T-helper 9 cell (primary cell): Measurements from ENCODE around the gene HSF2BP.
"Not testable (repeated sequence)": the region's sequence is repeated elsewhere in the genome, so short reads cannot be mapped to it uniquely, and the experiment has no call there.

Source experiments
- DNase-seq: peaks from one replicate; pipeline ENCODE4 v3.0.0-alpha.2; 2020

Gene HSF2BP

DNA sequence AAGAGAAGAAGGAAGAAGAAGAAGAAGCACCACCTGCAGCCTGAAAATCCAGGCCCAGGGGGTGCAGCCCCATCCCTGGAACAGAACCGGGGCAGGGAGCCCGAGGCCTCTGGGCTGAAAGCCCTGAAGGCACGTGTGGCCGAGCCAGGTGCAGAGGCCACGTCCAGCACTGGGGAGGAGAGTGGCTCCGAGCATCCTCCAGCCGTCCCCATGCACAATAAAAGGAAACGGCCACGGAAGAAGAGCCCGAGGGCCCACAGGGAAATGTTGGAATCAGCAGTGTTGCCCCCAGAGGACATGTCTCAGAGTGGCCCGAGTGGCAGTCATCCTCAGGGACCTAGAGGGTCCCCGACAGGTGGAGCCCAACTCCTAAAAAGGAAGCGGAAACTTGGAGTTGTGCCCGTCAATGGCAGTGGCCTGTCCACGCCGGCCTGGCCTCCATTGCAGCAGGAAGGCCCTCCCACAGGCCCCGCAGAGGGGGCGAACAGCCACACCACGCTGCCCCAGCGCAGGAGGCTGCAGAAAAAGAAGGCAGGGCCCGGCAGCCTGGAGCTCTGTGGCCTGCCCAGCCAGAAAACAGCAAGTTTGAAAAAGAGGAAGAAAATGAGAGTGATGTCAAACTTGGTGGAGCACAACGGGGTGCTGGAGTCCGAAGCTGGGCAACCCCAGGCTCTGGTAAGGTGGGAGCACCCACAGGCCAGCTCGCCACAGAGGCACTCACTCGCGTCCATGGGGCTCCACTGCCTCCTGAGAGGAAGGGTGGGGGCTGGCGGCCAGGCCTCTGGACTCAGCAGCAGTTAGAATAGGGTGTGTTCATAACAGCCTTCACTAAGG is 28.5 kb upstream of the HSF2BP start:
- DNase-seq, result no peak

DNA sequence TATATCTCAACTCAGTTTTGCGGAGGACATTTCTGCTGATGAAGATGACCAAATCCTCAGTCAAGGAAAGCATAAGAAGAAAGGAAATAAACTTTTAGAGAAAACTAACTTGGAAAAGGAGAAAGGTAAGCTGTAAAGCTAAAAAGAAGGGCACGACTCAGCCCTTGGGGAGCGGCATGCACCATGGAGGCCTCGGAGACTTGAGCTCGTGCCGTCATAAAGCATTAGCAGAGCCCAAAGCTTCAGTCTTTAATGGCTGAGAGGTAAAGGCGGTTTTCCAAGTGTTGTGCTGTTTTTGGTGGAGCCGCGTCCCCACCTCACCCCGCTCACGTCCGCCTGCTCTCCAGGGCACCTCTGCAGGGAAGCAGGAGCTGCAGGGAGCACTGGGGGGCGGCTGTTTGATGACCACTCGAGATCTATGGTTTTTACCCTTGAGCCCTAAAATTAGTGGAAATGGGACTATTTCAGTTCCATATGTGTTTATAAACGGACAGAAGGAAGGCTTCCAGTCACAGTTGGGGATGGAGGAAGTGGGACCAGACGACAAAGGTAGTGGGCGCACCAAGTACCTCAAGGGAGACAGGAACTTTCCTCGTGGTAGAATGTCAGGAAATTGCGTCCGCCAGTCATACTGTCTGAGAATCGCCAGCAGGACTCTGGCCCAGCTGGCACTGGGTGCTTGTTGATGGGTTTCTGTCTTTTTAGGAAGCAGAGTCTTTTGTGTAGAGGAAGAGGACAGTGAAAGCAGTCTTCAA is 27.7 kb upstream of the HSF2BP start:
- DNase-seq, result no peak

DNA sequence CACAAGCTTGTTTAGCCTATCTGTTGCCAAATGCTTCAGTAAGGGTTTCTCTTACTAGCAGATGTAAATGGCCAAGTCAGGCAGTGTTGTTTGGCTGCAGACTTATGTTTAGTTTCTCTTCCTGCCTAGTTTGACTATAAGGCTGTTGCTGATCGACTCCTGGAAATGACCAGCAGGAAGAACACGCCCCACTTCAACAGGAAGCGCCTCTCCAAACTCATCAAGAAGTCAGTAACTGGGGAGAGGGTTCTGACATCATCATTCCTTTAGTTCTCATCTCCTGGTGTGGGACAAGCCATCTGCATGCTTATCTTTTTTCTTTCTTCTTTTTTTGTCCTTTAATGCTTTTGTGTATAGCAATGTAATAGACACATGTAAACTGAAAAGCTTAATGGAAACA is 25.1 kb upstream of the HSF2BP start:
- no peak for DNase-seq

DNA sequence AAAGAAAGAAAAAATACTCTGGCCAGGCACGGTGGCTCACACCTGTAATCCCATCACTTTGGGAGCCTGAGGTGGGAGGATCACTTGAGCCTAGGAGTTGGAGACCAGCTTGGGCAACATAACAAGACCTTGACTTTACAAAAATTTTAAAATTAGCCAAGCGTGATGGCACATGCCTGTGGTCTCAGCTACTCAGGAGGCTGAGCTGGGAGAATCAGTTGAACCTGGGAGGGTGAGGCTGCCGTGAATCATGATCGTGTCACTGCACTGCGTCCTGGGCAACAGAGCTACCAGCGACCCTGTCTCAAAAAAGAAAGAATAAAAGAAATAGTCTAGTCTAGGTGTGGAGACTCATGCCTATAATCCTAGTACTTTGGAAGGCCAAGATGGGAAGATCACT is 22.4 kb upstream of the HSF2BP start:
- no peak for DNase-seq

DNA sequence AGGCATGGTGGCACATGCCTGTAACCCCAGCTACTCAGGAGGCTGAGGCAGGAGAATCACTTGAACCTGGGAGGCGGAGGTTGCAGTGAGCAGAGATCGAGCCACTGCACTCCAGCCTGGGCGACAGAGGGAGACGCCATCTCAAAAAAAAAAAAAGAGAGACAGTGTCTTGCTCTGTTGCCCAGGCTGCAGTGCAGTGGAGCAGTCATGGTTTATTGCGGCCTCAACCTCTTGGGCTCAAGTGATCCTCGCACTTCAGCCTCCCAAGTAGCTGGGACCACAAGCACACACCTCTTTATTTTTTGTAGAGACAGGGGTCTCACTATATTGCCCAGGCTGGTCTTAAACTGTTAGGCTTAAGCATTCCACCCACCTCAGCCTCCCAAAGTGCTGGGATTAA is 21.1 kb upstream of the HSF2BP start:
- DNase-seq, result not testable (repeated sequence)

DNA sequence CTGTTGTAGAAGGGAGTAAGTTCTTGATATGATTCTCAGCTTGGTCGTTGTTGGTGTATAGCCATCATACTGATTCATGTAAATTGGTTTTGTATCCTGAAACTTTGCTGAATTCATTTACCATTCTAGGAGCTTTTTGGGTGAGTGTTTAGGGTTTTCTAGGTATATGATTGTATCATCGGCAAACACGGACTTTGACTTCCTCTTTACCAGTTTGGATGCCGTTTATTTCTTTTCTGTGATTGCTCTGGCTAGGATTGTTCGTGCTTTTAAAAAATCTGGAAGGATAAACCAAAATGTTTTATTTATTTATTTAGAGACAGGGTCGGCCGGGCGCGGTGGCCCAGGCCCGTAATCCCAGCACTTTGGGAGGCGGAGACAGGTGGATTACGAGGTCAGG is 20.7 kb upstream of the HSF2BP start:
- no peak for DNase-seq

DNA sequence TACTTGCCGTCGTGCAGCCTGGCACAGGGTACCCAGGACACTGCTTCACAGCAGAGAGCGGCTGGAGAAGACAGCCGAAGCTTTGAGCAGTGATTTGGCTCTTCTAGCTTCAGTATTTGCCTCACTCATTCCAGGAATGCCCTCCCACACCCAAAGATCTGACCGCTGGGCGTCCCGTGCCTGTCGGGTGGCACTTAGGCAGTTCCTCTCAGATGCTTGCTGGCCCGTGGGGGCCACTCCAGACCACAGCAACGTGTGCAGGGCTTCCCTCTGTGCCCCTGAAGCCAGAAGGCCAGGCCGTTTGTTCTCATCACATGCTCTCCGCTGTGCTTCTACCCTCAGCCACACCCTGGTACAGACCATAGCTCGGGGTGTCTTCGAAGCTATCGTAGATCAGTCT is 17.1 kb upstream of the HSF2BP start:
- no peak for DNase-seq

DNA sequence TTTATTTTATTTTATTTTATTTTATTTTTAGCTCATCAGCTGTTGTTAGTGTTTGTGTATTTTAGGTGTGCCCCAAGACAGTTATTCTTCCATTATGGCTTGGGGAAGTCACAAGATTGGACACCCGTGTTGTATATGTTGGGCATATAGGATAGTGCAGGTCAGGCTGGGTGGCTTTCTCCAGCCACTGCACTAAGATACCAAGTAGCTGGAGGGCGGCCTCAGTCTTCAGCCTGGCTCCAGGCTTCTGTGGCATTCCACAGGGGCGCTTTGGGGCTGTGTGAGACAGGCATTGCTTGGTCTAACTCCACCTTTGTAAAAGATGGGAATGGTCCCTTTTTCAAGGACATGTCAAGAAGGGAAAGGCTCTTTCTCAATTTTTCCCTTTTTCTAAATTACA is 16.6 kb upstream of the HSF2BP start:
- DNase-seq, result no peak

DNA sequence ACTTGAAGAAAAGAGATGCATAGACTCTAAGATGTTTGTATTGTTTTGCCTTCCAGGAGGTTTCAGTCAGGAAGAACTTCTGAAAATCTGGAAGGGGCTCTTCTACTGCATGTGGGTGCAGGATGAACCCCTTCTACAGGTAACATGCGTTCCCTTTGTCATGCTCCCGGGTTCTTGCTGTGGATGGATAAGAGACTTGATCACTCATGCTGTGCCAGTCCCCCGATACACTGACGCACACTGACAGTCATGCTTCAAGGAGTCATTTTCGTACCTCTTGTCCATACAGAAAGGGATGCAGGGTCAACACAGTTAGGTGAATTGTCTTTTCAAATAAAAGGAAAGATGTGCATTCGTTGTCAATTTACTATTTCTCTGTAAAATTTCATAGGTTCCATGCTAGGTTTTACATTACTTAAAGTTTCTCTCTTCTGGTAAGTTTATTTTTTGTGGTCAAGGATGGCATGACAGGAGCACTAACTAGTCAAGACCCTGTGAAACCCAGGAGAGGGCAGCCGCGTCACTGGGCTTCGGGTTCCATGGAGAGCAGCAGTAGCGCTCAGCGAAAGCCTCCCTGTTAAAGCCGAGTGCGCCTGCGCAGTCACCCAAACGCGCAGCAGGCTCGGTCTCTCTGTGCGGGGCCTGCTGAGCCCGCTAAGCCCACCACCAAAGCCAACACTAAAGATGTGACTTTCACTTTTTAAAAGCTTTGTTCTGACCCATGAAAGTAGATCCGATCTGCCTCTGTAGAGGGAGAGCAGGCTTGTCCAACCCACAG is 10.7 kb upstream of the HSF2BP start:
- no peak for DNase-seq

DNA sequence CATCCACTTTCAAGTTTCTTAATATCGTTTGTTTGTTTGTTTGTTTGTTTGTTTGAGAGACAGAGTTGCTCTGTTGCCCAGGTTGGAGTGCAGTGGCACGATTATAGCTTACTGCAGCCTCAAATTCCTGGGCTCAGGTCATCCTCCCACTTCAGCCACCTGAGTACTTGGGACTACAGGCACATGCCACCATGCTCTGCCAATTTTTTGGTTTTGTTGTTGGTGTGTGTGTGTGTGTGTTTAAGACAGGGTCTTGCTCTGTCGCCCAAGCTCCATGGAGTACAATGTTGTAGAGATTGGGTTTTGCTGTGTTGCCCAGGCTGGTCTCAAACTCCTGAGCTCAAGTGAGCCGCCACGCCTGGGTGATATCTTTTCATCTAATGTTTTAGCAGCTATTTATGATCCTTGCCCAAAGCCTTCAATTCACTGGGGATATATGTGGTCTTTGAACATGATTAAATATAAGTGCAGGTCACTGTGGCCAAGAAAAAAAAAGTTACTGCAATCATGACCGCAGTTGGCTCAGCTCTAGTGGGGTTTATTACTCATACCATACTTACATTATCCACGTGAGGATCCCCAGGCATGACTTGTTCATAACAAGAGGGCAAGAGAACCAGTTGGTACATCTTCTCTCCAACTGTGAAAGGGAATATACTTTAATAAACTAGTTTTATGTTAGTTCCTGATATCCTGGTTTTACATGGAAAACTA is 8.1 kb upstream of the HSF2BP start:
- DNase-seq, result no peak

DNA sequence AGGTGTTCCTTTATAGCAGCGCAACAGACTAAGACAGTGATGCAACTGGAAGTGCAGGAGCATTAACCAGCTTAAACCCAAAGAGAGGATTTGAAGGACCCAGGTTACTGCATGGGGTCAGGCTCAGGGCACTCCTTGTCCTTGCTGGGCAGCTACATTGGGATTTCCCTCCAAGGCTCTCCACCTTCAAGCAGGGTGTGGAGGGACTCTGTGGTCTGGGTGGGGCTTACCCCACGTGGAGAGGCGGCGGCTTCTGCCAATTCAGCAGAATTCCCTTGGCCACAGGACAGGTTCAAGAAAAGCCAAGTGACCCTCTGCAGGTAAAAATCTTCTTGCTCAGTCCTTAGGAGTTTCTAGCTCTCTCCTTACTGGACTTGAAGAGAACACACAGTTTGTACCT is 6.6 kb upstream of the HSF2BP start:
- no peak for DNase-seq

DNA sequence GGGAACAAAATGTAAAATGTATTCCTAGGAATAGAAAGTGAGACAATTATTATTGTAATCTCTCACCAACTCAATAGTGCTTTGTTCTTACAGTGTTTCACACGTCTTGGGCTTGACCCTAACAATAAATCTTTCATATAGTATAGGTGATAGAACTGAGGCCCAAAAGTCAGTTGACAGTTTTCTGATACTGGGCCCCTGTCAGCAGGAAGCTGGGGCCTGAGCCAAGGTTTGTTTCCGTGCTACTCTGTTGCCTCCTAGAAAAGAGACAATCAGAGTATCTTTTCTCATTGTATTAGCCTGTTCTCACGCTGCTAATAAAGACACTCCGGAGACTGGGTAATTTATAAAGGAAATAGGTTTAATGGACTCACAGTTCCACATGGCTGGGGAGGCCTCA is 5.1 kb upstream of the HSF2BP start:
- DNase-seq, result no peak

DNA sequence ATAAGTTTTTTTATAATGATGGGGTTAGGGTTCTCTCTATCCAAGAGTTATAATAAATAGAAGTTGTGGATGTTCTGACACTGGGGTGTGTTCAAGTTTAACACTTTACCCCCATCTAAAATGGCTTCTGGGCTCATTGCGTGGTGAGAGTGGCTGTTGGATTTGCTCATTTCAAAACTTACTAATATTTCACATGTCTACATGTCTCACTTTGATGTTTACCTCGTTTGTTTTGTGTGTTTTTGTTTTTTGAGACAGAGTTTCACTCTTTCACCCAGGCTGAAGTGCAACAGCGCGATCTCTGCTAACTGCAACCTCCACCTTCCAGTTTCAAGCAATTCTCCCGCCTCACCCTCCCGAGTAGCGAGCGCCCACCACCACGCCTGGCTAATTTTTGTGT is 3.7 kb upstream of the HSF2BP start:
- no peak for DNase-seq

DNA sequence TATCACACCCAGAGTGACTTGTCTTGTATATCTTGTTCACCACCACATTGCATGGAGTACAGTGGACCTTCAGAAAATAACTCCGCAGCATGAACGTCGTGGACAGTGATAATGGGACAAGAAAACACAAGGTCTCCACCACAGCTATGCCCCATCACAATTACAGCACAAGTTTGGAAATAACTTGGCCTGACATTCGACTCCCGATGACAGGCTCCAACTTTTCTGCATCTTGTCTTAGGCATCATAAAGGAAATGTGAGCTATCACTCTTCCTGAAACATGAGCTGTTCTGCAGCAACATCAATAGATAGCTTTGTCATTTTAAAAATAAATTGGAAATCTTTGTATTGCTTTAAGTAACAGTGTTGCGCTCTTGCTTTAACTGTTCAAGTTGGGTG is 3.0 kb upstream of the HSF2BP start:
- no peak for DNase-seq

DNA sequence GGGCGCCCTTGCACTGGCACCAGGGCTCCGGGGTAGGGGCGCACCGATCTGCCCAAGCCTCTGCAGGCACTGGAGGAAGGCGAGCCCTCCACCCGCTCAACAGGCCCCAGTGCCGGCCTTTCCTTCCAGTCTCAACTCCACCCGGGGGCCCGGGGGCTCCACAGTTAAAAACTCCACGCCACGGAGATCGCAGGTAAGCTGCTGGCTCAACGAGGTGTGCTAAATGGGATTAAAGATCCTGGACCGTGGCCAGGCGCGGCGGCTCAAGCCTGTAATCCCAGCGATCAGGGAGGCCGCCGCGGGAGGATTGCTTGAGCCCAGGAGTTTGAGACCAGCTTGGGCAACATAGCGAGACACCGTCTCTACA is 536 bp downstream of the HSF2BP start:
- no peak for DNase-seq

DNA sequence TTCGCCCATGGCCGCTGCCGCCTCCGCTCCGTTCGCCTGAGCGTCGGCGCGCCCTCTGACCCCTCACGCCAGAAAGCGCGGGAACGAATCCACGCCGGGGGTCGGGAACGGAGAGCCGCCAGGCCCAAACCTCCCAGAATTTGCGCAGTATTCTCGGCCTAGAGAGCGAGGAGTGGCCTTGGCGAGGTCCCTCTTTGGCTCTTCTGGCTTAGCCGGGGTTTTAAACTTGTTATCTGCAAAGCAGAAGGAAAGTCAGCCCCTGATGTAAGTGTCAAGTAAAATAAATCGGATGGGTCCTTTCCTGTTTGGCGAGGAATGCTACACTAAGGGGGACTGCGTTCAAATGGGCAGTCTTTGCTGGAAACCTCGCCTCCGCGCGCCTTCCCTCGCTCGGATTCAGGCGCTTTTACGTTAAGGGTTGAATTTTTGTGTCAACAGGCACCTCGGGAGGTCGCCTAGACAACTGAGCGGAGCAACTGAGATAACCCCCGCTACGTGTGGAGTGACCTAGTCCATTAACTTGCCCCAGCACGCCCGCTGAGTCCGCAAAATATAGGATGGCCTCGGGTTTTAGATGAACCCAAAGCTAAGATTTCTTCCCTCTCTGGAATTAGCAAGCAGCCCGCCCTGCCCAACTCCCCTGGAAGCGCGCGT is 1.1 kb downstream of the HSF2BP start:
- no peak for DNase-seq

DNA sequence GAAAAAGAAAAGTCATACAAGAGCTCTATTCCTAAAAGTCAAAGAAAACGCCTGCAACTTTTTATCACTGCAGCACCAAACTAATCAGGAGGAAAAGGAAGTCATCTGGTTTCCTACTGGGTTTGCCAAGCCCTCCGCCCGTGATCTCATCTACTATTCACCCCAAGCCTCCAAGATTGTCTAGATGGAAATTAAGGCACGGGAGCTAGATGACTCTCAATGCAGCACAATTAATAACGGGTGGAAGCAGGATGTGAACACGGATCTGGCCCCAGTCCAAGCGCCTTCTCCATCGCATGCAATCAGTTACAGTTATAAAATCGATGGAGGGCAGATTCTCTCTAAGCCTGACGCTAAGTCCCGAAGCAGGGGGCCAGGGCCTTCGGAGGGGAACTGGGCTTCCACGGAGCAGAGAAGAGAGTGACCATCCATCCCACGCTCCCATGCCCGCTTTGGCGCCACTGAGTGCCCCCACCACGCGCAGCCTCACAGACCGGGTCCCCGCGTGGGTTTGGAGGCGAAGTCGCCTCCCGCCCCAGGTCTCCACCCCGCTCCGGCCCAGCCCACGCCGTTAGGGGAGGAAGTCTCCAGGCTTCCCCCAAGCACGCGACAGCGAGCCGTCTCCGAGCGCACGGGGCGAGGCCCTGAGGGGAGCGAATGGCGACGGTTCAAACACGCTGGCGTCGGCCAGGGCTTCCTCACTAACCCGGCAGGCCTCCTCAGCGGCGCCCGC is 1.8 kb downstream of the HSF2BP start:
- no peak for DNase-seq

DNA sequence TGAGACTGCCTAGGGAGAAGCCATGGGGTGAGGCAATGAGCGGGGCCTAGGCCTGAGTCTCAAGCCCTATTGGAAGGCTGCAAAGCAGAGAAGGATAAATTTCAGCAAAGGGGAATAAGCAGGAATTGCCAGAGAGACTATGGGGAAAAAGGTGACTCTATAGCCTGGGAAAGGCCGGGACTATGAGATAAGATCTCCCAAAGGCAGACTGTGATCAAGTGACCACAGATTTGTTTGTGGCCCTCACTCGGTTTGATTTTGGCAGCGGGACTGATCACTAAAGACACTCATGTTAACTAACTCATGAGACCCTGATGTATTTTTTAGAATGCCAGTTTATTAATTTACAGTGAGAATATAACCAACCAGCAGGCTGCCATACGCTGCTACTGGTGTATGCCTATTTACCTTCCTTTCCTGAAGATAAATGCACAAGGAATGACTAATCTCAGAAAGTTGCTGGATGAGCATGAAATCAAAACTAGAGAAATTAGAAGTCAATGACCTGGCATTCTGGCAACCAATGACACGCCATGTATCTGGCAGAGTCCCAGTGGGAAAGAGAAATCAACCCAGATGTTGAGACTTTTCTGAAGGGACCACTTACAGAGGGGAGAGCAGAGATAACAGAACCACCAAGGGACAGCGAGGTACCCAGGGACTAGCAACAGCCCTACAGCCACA is 4.3 kb downstream of the HSF2BP start:
- DNase-seq, result no peak

DNA sequence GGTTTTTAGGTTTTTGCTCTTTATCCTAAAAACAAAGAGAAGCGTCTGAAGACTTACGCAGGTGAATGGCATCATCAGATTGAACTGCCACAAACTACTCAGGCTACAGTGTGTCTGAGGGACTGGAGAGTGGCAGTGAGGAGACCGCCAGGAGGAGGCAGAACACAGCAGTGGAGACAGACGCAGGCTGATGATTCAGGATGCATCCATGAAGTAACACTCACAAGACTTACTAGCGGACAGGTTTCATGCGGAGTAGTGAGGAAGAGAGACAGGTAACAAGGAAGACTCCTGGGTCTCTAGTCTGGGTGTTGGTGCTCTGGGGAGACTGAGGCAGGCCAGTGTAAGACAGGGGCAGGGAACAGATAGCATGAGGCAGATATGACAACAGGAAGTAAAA is 5.7 kb downstream of the HSF2BP start:
- no peak for DNase-seq

DNA sequence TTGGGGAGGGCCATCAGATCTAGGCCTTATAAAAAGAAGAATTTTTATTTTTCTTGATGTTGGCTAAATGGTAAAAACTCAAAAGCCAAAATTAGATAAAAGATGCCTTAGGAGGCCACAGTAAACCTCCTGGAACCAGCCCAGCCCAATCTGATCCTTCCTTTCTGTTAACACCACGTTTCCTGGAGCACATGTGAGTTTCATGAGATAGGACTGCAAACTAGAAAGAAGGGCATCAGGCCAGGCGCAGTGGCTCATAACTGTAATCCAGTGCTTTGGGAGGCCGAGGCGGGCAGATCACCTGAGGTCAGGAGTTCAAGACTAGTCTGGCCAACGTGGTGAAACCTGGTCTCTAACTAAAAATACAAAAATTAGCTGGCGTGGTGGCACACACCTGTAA is 6.7 kb downstream of the HSF2BP start:
- no peak for DNase-seq

DNA sequence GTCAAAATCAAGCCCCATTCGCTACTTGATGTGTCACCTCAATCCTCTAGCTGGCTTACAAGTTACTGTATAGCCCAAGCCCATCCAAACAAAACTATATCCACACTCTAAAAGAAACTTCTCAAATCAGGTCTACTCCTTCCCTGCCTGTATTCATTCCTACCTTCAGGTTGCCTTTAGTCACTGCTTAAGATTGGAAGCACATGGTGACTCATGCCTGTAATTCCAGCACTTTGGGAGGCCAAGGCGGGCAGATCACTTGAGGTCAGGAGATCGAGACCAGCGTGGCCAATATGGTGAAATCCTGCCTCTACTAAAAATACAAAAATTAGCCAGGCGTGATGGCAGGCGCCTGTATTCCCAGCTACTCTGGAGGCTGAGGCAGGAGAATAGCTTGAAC is 7.4 kb downstream of the HSF2BP start:
- not testable (repeated sequence) for DNase-seq
